HG02973 (cell line): ENCODE results near the gene GANC.

Source experiments
- ATAC-seq: cut with Tn5 transposase; IDR thresholded peaks from one replicate; pipeline ENCODE4 v1.9.1; 2021; ENCODE audit warnings: moderate library complexity; ENCODE audit not compliant: unreplicated experiment

Gene GANC

GRCh38 chr15:42375252-42375651, 102.3 kb downstream of the GANC start:
- no peak for ATAC-seq

GRCh38 chr15:42375941-42376340, 102.9 kb downstream of the GANC start:
- no peak for ATAC-seq

GRCh38 chr15:42378011-42378410, 105.0 kb downstream of the GANC start:
- no peak for ATAC-seq

DNA sequence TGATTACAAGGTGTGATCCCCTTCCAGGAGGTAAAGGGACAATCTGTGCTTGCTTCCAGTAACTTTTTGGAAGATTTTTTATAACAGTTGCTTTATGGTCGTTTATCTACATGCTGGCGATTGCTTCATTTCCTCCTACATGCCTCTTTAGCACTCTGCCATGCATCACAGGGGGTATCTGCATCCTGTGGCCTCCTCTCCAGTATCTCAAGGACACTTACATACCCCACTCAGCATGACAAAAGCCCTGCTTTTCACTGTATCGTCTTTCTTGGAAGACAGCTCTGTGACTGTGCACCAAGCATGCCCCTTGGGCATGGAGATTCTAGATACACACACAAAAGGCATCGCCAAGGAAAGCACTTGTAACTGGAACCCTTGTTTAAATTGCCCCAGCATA, 111.6 kb downstream of the GANC start:
- no peak for ATAC-seq

- ATAC-seq, result no peak
These were observed 112.4 kb downstream of the GANC start for GRCh38 chr15:42385206-42385979.

GRCh38 chr15:42385980-42386700, 113.1 kb downstream of the GANC start:
- no peak for ATAC-seq

DNA sequence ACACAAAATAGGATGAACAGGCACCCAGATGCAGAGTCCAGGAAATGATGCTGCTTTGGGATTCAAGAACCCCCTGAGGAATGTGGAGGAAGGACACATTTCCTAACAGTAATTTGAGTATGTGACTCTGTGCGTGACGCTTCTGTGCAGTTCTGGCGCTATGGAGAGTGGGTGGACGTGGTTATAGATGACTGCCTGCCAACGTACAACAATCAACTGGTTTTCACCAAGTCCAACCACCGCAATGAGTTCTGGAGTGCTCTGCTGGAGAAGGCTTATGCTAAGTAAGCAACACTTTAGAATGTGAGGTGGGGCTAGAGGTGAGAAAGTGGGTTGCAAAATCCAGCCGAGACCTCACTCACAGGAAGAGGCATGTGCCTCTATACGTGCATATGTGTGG, 114.6 kb downstream of the GANC start:
- no peak for ATAC-seq

- ATAC-seq, result no peak
These were observed 119.5 kb downstream of the GANC start for GRCh38 chr15:42392309-42393024.

DNA sequence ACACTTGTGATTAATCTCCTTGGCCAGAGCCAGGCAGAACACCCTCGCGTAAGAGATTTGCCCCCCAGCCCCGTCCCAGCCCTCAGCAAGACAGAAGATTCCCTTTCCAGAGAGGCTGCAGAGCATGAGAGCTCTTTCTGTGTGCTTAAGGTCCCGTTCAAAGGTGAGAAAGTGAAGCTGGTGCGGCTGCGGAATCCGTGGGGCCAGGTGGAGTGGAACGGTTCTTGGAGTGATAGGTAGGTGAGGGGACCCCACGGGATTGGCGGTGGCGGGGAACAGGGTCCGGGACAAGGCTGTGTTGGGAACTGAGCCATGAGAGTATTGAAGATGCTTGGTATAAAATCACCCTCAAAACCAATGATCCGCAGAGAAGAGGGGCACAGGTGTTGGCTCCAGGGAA, 121.1 kb downstream of the GANC start:
- ATAC-seq, result no peak

GRCh38 chr15:42395838-42396237, 122.8 kb downstream of the GANC start:
- no peak for ATAC-seq

GRCh38 chr15:42401544-42402454, 128.8 kb downstream of the GANC start:
- no peak for ATAC-seq

DNA sequence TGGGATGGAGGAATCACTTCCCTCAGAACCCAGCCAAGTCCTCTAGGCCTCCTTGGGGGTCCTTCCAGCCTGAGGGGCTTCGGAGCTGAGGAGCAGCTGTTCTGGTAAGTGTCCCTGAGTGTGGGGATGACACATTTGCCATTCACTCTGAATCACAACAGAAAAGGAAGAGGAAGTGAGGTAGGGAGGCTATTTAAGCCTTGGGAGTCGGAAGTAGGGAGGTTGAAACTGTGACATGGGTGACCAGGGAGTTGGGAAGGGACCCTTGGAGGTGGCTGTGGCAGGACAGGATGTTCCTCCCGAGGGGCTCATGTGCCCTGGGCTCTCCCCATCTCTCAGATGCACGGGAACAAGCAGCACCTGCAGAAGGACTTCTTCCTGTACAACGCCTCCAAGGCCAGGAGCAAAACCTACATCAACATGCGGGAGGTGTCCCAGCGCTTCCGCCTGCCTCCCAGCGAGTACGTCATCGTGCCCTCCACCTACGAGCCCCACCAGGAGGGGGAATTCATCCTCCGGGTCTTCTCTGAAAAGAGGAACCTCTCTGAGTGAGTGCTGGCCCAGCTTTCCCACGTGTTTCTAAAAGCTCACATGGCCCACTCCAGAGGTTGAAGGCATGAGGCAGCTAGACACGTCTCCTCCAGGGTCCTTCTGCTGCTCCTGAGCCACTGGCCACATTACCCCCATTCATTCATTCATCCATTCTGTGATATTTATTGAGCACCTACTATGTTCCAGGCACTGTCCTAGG, 129.6 kb downstream of the GANC start:
- no peak for ATAC-seq

GRCh38 chr15:42403389-42403788, 130.4 kb downstream of the GANC start:
- ATAC-seq, result no peak

DNA sequence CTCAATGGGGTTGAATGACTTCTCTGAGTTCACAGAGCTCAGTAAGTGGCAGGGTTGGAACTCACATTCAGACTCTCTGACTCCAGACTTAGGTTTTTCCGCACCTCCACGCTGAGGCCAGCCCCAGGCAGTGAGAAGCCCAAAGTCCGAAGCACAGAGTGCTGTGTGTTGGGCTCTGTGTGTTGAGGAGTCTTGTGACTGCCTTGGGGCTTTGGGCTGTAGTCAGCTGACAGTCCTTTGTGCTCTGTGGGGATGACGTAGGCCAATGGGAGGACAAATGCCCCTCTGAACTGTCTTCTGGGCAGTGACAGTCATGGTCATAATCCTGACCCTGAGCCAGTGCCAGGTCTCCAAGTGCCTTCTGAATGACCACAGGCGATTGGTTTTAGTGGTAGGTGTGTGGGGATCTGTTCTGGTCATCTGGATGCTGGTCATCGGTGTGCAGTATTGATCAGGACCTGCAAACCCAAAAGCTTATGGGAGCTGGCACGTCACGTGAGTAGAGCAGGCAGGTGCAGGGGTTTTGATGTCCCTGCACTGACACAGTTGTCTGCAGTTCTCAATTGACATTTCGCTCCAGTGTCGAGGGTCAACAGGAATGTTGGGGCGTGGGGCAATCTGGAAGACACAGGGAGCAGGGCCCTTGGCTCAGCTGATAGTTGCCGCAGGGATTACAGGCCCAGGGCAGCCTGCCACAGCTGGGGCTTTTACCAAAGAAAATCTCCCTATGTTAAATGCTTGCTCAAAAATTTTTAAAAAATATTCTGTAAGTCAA, 131.6 kb downstream of the GANC start:
- ATAC-seq, result no peak

DNA sequence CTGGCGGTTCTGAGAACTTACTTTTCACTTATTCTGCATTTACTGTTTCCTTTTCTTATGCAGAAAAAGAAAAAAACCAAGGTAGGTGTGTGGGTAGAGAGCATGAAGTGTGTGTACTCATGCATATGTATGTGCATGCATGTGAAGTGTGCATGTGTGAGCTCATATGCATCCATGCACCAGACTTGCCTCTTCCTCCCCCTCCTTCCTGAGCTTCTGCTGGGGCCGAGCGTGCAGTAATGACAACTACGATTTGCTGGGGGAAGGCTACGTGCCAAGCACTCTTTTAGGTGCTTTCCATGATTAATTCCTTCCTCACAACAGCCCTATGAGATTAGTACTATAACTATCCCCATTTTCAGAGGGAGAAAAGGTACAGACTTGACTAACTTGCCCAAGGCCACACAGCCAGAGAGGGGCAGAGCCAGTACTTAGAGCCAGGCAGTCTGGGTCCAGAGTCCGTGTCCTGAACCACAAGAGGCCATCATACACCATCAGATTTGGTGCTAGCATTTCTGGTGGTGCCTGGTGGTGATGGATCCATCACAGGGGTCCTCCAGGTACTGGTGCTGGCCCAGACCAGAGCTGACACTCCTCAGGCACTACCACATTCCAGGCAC, 133.0 kb downstream of the GANC start:
- ATAC-seq, result no peak
